HUES48 (cell line): Measurements from ENCODE around the gene FBN1.

Experiments
- H3K27ac ChIP-seq: one replicate; pipeline ENCODE4 v1.7.0; 2013; ENCODE audit warnings: low read depth, low read length, inconsistent platforms
- H3K27me3 ChIP-seq: 2 replicates; pipeline ENCODE4 v1.6.1; 2013; ENCODE audit warnings: mild to moderate bottlenecking, low read length; ENCODE audit not compliant: control insufficient read depth, insufficient read depth
- H3K36me3 ChIP-seq: 2 replicates; pipeline ENCODE4 v1.6.1; 2013; ENCODE audit warnings: low read length; ENCODE audit not compliant: control insufficient read depth, insufficient read depth
- H3K4me1 ChIP-seq: 2 replicates; pipeline ENCODE4 v1.6.1; 2013; ENCODE audit warnings: mild to moderate bottlenecking, low read length; ENCODE audit not compliant: control insufficient read depth, insufficient read depth
- H3K4me3 ChIP-seq: 2 replicates; pipeline ENCODE4 v1.5.1; 2013; ENCODE audit warnings: mild to moderate bottlenecking, low read depth, low read length
- H3K9ac ChIP-seq: 2 replicates; pipeline ENCODE4 v1.6.1; 2013; ENCODE audit warnings: mild to moderate bottlenecking, low read depth, low read length, moderate library complexity
- H3K9me3 ChIP-seq: 2 replicates; pipeline ENCODE4 v1.6.1; 2013; ENCODE audit warnings: low read length; ENCODE audit not compliant: control insufficient read depth, insufficient read depth

FBN1 gene

GRCh38 chr15:48566668-48567067 is 78.8 kb downstream of the FBN1 start:
- no peak overlapping the region for H3K9ac ChIP-seq
- no peaks in the 10 kb centered on the region for H3K9me3 ChIP-seq
- H3K4me3 ChIP-seq, result no peak overlapping the region
- no peak overlapping the region for H3K27ac ChIP-seq
- H3K36me3 ChIP-seq, result no peaks in the 10 kb centered on the region
- no peaks in the 10 kb centered on the region for H3K4me1 ChIP-seq
- no peaks in the 10 kb centered on the region for H3K27me3 ChIP-seq

- no peaks in the 10 kb centered on the region for H3K36me3 ChIP-seq
- H3K9ac ChIP-seq, result no peak overlapping the region
- H3K4me3 ChIP-seq, result no peak overlapping the region
- H3K27ac ChIP-seq, result no peak overlapping the region
- H3K27me3 ChIP-seq, result no peaks in the 10 kb centered on the region
- no peaks in the 10 kb centered on the region for H3K4me1 ChIP-seq
- no peaks in the 10 kb centered on the region for H3K9me3 ChIP-seq
These were observed 79.7 kb downstream of the FBN1 start for GRCh38 chr15:48565560-48566482.

GRCh38 chr15:48564690-48565089 is 80.8 kb downstream of the FBN1 start:
- H3K9ac ChIP-seq, result no peak overlapping the region
- no peak overlapping the region for H3K27ac ChIP-seq
- H3K4me3 ChIP-seq, result no peak overlapping the region
- 0 out of 2 replicates have a peak, but pooled peaks cover under 1% of the 10 kb centered on the region for H3K4me1 ChIP-seq
- H3K36me3 ChIP-seq, result no peaks in the 10 kb centered on the region
- H3K27me3 ChIP-seq, result no peaks in the 10 kb centered on the region
- no peaks in the 10 kb centered on the region for H3K9me3 ChIP-seq

GRCh38 chr15:48563934-48564333 is 81.6 kb downstream of the FBN1 start:
- Histone ChIP-seq H3K27ac (no peak overlapping the region), H3K9ac (no peak overlapping the region), H3K4me1 (peaks cover 8% of the 10 kb centered on the region)

GRCh38 chr15:48560321-48561051 is 85.0 kb downstream of the FBN1 start:
- Histone ChIP-seq H3K4me1 (peaks cover 12% of the 10 kb centered on the region), H3K36me3 (no peaks in the 10 kb centered on the region), H3K9me3 (no peaks in the 10 kb centered on the region), H3K27me3 (no peaks in the 10 kb centered on the region), H3K9ac (no peak overlapping the region), H3K27ac (no peak overlapping the region), H3K4me3 (no peak overlapping the region)

More at GRCh38 chr15:48563934-48564333, 81.6 kb downstream of the FBN1 start:
- no peaks in the 10 kb centered on the region for H3K36me3 ChIP-seq
- no peak overlapping the region for H3K4me3 ChIP-seq
- no peaks in the 10 kb centered on the region for H3K27me3 ChIP-seq
- H3K9me3 ChIP-seq, result no peaks in the 10 kb centered on the region

GRCh38 chr15:48559285-48559684 is 86.2 kb downstream of the FBN1 start:
- Histone ChIP-seq H3K4me1 (peaks cover 12% of the 10 kb centered on the region), H3K36me3 (no peaks in the 10 kb centered on the region), H3K27me3 (no peaks in the 10 kb centered on the region), H3K9me3 (no peaks in the 10 kb centered on the region), H3K4me3 (no peak overlapping the region), H3K27ac (no peak overlapping the region), H3K9ac (no peak overlapping the region)

- no peaks in the 10 kb centered on the region for H3K9me3 ChIP-seq
- H3K36me3 ChIP-seq, result no peaks in the 10 kb centered on the region
- H3K9ac ChIP-seq, result no peak overlapping the region
- H3K27me3 ChIP-seq, result no peaks in the 10 kb centered on the region
- no peak overlapping the region for H3K4me3 ChIP-seq
- H3K4me1 ChIP-seq, result peaks cover 12% of the 10 kb centered on the region
- no peak overlapping the region for H3K27ac ChIP-seq
These were observed 87.3 kb downstream of the FBN1 start for GRCh38 chr15:48558226-48558625.

GRCh38 chr15:48557335-48557734 is 88.2 kb downstream of the FBN1 start:
- H3K9ac ChIP-seq, result no peak overlapping the region
- H3K27ac ChIP-seq, result no peak overlapping the region

GRCh38 chr15:48556159-48556897 is 89.2 kb downstream of the FBN1 start:
- H3K27me3 ChIP-seq, result no peaks in the 10 kb centered on the region
- H3K9ac ChIP-seq, result no peak overlapping the region
- H3K36me3 ChIP-seq, result no peaks in the 10 kb centered on the region
- no peaks in the 10 kb centered on the region for H3K9me3 ChIP-seq
- peaks cover 12% of the 10 kb centered on the region for H3K4me1 ChIP-seq
- H3K4me3 ChIP-seq, result no peak overlapping the region
- H3K27ac ChIP-seq, result no peak overlapping the region

More at GRCh38 chr15:48557335-48557734, 88.2 kb downstream of the FBN1 start:
- Histone ChIP-seq H3K27me3 (no peaks in the 10 kb centered on the region), H3K36me3 (no peaks in the 10 kb centered on the region), H3K4me3 (no peak overlapping the region), H3K4me1 (peaks cover 12% of the 10 kb centered on the region), H3K9me3 (no peaks in the 10 kb centered on the region)

- Histone ChIP-seq H3K27me3 (no peaks in the 10 kb centered on the region), H3K9ac (no peak overlapping the region), H3K36me3 (no peaks in the 10 kb centered on the region), H3K4me3 (no peak overlapping the region), H3K9me3 (no peaks in the 10 kb centered on the region), H3K4me1 (peaks cover 12% of the 10 kb centered on the region), H3K27ac (no peak overlapping the region)
These were observed 90.1 kb downstream of the FBN1 start for GRCh38 chr15:48555241-48555881.
